ENCODE results near the gene RFC2. TPM values are rescaled to one million over a fixed set of nuclear protein-coding genes. Genes with fewer than 3 reads are reported as not detected.

Gene RFC2
- total RNA-seq, 1 donor from 2014 or later = 18.5 TPM

GRCh38 chr7:74290553-74290950 lies 36.4 kb upstream of the RFC2 start:
- Histone ChIP-seq H3K9me3 (no peaks in the 10 kb centered on the region), H3K4me3 (peak overlapping the region; percentile 72), H3K27me3 (ENCODE audit: low read depth) (no peaks in the 10 kb centered on the region), H3K4me1 (peaks cover 28% of the 10 kb centered on the region), H3K36me3 (no peaks in the 10 kb centered on the region), H3K27ac (peak overlapping the region; percentile 18)
- TF ChIP-seq CTCF (IDR thresholded peaks at IDR 0.05) = no peak
- intact Hi-C loops (cut with DNase I) = no loop called here
- ATAC-seq (no peak), DNase-seq (no peak)

- DNase-seq = peak; percentile 61
- no peaks in the 10 kb centered on the region for H3K36me3 ChIP-seq
- H3K4me3 ChIP-seq = peak overlapping the region; percentile 72
- peaks cover 28% of the 10 kb centered on the region for H3K4me1 ChIP-seq
- ATAC-seq = peak; percentile 17 to 37
- TF ChIP-seq CTCF (IDR thresholded peaks at IDR 0.05) = no peak
- H3K9me3 ChIP-seq = no peaks in the 10 kb centered on the region
- intact Hi-C loops (cut with DNase I) = no loop called here
- no peaks in the 10 kb centered on the region for H3K27me3 ChIP-seq (ENCODE audit: low read depth)
- H3K27ac ChIP-seq = peak overlapping the region; percentile 51
These were observed 35.7 kb upstream of the RFC2 start for GRCh38 chr7:74289659-74290552.

- Histone ChIP-seq H3K4me1 (peaks cover 28% of the 10 kb centered on the region), H3K27ac (peak within 1 kb of the TSS; percentile 51), H3K4me3 (peak within 1 kb of the TSS; percentile 72), H3K9me3 (no peaks in the 10 kb centered on the region), H3K36me3 (no peaks in the 10 kb centered on the region), H3K27me3 (ENCODE audit: low read depth) (no peaks in the 10 kb centered on the region)
- intact Hi-C loops (cut with DNase I) = no loop called here
- DNase-seq = peak; percentile 87
- TF ChIP-seq CTCF (IDR thresholded peaks at IDR 0.05) = no peak
- ATAC-seq = peak; percentile 92 to 94
These were observed 34.9 kb upstream of the RFC2 start, which contains the start of gene CLIP2 for GRCh38 chr7:74289018-74289658. TSS of gene CLIP2 (plus strand) at chr7:74289407. CDS start at chr7:74317547, 28,140 bp downstream.

GRCh38 chr7:74288034-74288881 lies 34.1 kb upstream of the RFC2 start:
- Histone ChIP-seq H3K27ac (peak overlapping the region; percentile 51), H3K27me3 (ENCODE audit: low read depth) (no peaks in the 10 kb centered on the region), H3K4me3 (peak overlapping the region; percentile 72), H3K4me1 (peaks cover 28% of the 10 kb centered on the region), H3K9me3 (no peaks in the 10 kb centered on the region), H3K36me3 (no peaks in the 10 kb centered on the region)
- peak in 1 of 2 donors; percentile 3 for ATAC-seq
- DNase-seq = no peak
- no peak for TF ChIP-seq CTCF (IDR thresholded peaks at IDR 0.05)
- intact Hi-C loops (cut with DNase I) = no loop called here

Measured in lower lobe of right lung (tissue), 2 donors.